Endothelial cell (in vitro differentiated cells): ENCODE results near the gene DOLK. TPM values are rescaled to one million over a fixed set of nuclear protein-coding genes. Genes with fewer than 3 reads are reported as not detected.
A peak's percentile ranks its signal among the peaks of the same experiment; 100 is the strongest.
"Not testable (repeated sequence)": the region's sequence is repeated elsewhere in the genome, so short reads cannot be mapped to it uniquely, and the experiment has no call there.

Source experiments
- DNase-seq: peaks from one replicate; pipeline ENCODE4 v3.0.0; 2021; ENCODE audit warnings: low spot score
- H3K27ac Mint-ChIP-seq: one replicate; pipeline ENCODE4 v1.8.0; 2021; ENCODE audit warnings: mixed read lengths, inconsistent platforms; ENCODE audit not compliant: unreplicated experiment
- H3K27me3 Mint-ChIP-seq: one replicate; pipeline ENCODE4 v1.8.0; 2021; ENCODE audit warnings: mild to moderate bottlenecking, moderate library complexity, mixed read lengths, inconsistent platforms; ENCODE audit not compliant: unreplicated experiment
- H3K36me3 Mint-ChIP-seq: one replicate; pipeline ENCODE4 v1.8.0; 2021; ENCODE audit warnings: mild to moderate bottlenecking, low read depth, mixed read lengths, inconsistent platforms; ENCODE audit not compliant: unreplicated experiment
- H3K4me1 Mint-ChIP-seq: one replicate; pipeline ENCODE4 v1.8.0; 2021; ENCODE audit warnings: mild to moderate bottlenecking, mixed read lengths, inconsistent platforms; ENCODE audit not compliant: unreplicated experiment
- H3K4me3 Mint-ChIP-seq: one replicate; pipeline ENCODE4 v1.8.0; 2021; ENCODE audit warnings: mild to moderate bottlenecking, mixed read lengths, inconsistent platforms; ENCODE audit not compliant: unreplicated experiment
- H3K9me3 Mint-ChIP-seq: one replicate; pipeline ENCODE4 v1.8.0; 2021; ENCODE audit warnings: mixed read lengths, inconsistent platforms; ENCODE audit not compliant: unreplicated experiment
- total RNA-seq: library from RNA; stranded (reverse); fragmentation: NEBNext Ultra II Directional; extraction: Animal tissue kit (Norgen Biotek cat#: 25700); gene quantifications from one replicate; pipeline ENCODE4 v1.2.1, GENCODE V29; 2021; ENCODE audit not compliant: unreplicated experiment
- TF ChIP-seq, protein P1 (sequence below): fragments of 200-600 bp; sonication (generic); IDR thresholded peaks from one replicate; pipeline ENCODE4 v1.5.0; 2021; ENCODE audit warnings: antibody characterized with exemption; ENCODE audit not compliant: unreplicated experiment

DOLK gene
- total RNA-seq, 1 donor from 2014 or later, result 18.2 TPM

DNA sequence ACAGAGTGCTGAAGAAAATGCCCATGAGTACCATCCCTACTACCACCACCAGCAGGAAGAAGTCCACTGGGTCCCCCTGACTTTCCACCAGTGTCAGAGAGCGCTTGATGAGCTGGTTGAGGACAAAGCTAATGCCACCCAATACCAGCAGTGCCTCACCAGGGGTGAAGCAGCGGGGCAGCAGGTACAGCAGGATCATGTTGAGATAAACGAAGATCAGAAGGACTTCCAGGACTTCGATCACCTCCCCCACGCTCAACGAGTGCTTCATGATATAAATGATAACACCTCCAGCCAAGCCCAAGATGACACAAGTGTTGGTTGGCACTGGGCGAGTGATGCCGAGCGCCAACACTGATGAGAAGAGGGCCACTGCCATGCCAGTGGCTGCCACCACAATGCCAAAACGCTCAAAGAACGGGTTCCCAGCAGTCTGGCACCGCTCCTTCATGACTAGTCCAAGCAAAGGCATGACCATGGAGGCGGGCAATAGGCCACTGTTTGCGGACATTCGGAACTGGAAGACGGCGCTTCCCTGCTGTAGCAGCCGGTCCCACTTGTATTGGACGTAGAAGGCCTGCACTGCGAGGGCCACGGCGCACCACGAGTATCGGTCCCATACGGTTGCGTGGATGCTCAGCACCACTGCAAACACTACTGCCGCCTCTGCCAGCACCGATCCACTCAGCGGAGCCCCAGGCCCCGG is 679 bp downstream of the DOLK start:
- H3K4me1 Mint-ChIP-seq, result peaks cover 25% of the 10 kb centered on the region
- TF ChIP-seq, protein P1, sequence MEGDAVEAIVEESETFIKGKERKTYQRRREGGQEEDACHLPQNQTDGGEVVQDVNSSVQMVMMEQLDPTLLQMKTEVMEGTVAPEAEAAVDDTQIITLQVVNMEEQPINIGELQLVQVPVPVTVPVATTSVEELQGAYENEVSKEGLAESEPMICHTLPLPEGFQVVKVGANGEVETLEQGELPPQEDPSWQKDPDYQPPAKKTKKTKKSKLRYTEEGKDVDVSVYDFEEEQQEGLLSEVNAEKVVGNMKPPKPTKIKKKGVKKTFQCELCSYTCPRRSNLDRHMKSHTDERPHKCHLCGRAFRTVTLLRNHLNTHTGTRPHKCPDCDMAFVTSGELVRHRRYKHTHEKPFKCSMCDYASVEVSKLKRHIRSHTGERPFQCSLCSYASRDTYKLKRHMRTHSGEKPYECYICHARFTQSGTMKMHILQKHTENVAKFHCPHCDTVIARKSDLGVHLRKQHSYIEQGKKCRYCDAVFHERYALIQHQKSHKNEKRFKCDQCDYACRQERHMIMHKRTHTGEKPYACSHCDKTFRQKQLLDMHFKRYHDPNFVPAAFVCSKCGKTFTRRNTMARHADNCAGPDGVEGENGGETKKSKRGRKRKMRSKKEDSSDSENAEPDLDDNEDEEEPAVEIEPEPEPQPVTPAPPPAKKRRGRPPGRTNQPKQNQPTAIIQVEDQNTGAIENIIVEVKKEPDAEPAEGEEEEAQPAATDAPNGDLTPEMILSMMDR, result no peak
- no peaks in the 10 kb centered on the region for H3K9me3 Mint-ChIP-seq
- H3K27me3 Mint-ChIP-seq, result peaks cover 10% of the 10 kb centered on the region
- peak overlapping the region; percentile 52 for H3K27ac Mint-ChIP-seq
- no peak for DNase-seq
- H3K4me3 Mint-ChIP-seq, result peak overlapping the region; percentile 97
- peaks cover 14% of the 10 kb centered on the region for H3K36me3 Mint-ChIP-seq

DNA sequence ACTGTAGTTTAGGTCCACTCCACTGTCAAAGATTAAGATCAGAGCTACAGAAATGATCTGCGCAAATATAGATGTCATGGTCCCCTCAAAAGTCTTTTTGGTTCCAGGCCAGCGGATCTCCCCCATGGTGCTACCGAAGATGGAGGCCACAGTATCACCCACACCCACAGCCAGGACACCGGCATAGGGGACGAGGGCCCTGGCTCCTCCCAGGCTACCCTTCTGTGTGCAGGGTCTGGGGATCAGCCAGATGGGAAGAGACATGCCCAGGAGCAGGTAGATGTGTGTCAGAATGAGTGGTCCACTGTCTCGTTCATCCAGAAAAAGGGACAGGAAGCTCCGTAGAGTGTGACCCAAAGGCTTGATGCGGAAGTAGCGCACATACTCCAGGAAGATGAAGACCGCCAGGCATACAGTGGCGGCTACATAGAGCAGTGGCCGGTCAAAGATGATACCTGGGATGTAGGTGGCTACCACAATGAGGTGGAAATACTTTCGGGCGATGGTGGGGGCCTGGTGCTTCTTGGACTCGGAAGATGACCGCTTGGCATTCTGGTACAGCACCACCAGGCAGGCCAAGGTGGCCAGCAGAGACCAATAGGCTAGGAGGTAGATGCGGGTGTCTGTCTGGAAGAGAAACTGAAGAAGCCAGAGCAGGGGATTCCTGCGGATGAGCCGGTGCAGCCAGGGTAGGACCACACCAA is 1.5 kb downstream of the DOLK start:
- Mint-ChIP-seq H3K27me3 (peaks cover 10% of the 10 kb centered on the region), H3K9me3 (no peaks in the 10 kb centered on the region), H3K27ac (peak overlapping the region; percentile 67), H3K36me3 (peaks cover 14% of the 10 kb centered on the region), H3K4me1 (peaks cover 27% of the 10 kb centered on the region), H3K4me3 (peak overlapping the region; percentile 97)
- TF ChIP-seq, protein P1, result no peak
- DNase-seq, result no peak

DNA sequence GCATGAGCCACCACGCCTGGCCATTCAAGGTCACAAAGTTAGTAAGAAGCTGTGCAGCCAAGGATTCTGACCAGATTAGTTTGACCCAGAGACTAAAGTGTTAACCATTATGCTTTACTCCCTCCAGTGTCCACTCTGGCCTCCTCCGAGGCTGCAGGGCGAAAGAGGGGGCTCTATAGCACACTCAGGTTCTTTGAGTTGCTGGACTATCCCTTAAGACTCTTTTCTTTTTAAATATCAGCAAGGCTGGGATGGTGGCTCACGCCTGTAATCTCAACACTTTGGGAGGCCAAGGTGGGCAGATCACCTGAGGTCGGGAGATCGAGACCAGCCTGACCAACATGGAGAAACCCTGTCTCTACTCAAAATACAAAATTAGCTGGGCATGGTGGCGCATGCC is 2.4 kb downstream of the DOLK start:
- H3K4me3 Mint-ChIP-seq, H3K27me3 Mint-ChIP-seq, H3K27ac Mint-ChIP-seq, DNase-seq, H3K9me3 Mint-ChIP-seq: not testable (repeated sequence)
- peaks cover 34% of the 10 kb centered on the region for H3K4me1 Mint-ChIP-seq
- peaks cover 14% of the 10 kb centered on the region for H3K36me3 Mint-ChIP-seq

DNA sequence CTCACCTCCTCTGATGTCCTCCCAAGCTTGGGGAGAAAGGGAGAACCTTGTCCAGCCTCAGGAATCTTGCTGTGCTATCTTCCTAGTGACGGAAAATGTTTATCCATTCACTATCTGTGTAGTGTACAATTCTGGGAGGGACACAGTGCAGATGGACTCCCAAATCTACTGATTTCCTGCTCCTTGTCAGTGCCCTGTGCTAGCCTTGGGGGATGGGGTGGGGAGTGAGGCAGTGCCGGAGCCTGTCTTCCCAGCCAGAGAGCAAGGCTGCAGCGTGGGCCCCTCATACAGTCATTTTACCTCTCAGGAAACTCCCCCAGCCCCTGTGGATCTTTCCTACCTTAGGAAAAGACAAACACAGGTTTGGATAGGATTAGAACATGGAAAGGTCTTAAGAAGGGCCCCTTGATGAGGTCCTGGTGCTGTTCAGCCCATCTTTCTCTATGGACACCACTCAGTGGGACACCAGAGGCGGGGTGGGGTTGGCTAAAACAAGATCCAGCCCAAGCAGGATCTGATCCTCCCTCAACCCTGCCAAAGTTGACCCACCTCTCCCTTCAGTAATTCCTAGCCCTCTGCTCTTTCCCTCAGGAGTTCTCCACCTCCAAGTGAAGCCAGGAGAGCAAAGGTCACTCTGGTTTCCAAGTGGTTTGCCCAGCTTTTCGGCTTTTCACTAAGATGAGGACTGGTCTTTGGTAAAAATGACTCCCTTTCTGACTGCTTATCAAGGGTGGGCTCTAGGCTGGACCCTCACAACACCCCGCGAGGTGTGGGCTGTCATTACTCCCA is 3.4 kb downstream of the DOLK start:
- Mint-ChIP-seq H3K27ac (no peak overlapping the region), H3K36me3 (peaks cover 14% of the 10 kb centered on the region), H3K4me3 (no peak overlapping the region), H3K9me3 (no peaks in the 10 kb centered on the region), H3K27me3 (peaks cover 10% of the 10 kb centered on the region), H3K4me1 (peaks cover 34% of the 10 kb centered on the region)
- TF ChIP-seq, protein P1, result no peak
- no peak for DNase-seq

DNA sequence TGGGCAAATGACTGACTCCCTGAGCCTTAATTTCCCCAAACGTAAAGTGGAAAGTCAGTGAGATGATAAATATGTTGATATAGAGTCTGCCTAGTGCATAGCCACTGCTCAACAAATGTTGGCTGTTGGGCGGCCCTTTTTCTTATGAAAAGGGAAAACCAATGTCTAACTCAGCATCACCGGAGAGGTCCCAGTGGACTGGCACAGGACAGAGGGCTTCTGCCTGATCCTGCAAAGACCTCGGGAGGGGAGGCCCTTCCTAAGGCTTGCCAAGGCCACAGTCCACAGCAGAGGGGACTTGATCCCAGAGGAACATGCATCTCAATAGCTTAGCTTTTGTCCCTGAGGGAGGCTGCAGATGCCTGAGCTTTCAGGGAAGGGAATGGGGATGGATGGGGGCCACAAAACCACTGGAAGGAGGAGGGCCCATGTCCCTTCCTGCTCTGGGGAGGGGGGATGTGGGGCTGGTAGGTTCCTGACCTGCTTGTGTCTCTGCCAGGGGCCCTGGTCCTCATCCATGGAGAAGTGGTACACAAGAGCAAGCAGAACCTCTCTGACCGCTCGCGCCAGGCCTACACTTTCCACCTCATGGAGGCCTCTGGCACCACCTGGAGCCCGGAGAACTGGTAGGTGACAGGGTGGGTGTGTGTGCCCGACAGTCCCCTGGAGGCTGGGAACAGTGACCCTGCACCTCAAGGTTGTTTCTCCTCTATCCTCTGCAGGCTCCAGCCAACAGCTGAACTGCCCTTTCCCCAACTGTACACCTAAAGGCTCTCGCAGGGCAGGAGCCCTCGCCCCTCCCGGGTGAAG is 6.3 kb downstream of the DOLK start:
- Mint-ChIP-seq H3K4me1 (peaks cover 22% of the 10 kb centered on the region), H3K27me3 (peaks cover 7% of the 10 kb centered on the region), H3K4me3 (no peak overlapping the region), H3K9me3 (no peaks in the 10 kb centered on the region), H3K27ac (no peak overlapping the region), H3K36me3 (peaks cover 6% of the 10 kb centered on the region)
- TF ChIP-seq, protein P1, result no peak
- DNase-seq, result no peak
